ENCODE measurements around the gene COA8.

COA8 gene

DNA sequence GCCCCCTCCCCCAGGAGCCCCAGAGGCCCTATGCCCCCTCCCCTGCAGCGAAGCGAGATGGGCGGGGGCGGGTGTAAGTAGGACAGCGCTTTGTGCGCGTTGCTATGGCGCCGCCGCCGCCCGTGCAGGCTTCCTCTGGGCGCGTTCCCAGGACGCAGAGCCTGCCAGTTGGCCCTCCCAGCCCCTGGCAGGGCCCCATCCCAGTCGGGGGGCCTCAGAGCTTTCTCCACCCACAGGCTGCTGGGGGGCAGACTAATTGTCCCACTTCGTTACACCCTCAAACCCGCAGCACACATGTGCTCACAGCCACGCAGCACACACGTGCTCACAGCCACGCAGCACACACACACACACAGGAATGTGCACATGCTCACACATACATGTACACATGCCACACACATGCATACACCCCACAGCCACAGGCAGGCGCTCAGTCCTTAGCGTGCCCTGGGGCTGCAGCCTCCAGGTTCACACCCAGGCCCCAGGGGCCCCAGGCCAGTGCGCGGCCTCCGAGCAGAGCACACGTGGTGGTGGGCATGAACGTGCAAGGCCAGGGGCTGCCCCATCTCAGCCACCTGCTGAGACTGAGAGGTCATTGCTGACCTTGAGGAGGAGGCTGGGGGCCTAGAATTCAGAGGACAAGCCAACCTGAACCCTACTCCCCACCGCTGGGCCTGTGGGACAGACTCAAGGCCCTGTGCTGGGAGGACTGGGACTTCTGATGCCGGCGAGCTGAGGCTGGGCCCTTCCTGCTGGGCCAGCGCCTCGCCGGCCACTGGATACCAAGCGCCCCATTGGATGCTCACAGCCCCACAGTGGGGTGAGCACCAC is 18.2 kb upstream of the COA8 start:
- no peak overlapping the region for H3K4me3 ChIP-seq (ENCODE audit: low read depth in 1 of 2, low read length in 2 of 2)
- peaks cover 9 to 22% of the 10 kb centered on the region in 2 donors for H3K4me1 ChIP-seq (ENCODE audit: control insufficient read depth in 1 of 2, insufficient read depth in 2 of 2, low read length in 2 of 2)

DNA sequence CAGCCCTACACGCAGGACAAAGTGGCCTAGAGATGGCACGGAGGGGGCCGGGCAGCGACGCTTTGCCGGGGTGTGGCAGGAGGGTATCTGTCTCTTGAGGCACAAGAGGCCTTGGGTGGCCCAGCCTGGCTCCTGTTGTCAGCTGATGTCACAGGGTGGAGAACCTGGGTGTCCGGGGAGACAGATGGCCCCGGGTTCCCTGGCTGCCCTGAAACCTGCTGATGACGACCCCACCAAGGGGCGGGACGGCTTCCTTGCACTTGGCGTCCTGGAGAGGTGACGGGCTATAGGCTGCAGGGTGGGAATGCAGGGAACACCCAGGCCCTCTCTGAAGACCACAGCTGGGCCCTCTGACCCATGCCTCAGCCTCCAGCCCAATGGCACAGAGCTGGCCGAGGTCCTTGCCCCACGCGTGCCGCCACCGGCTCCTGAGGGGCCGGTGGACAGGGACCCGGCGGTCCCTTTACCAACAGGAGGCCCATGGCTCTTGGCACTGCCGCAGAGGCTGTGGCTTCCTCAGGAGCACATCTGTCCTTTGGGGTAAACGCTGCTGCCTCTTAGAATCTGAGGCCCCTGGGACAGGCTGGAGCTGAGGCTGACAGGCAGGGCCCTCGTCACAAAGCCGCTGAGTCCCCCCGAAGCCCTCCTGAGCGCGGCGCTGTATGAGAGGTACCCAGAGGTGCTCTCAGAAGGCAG is 17.4 kb upstream of the COA8 start:
- Histone ChIP-seq H3K9me3 (ENCODE audit: control insufficient read depth in 1 of 2, low read length in 2 of 2) (no peaks in the 10 kb centered on the region), H3K27me3 (ENCODE audit: control insufficient read depth in 1 of 2, insufficient read depth in 2 of 2, low read length in 2 of 2) (no peaks in the 10 kb centered on the region), H3K4me3 (ENCODE audit: low read depth in 1 of 2, low read length in 2 of 2) (no peak overlapping the region), H3K9ac (ENCODE audit: low read depth in 1 of 2, low read length in 2 of 2) (no peak overlapping the region), H3K36me3 (ENCODE audit: control insufficient read depth in 1 of 2, insufficient read depth in 2 of 2, low read length in 2 of 2) (no peaks in the 10 kb centered on the region), H3K27ac (ENCODE audit: low read depth, low read length) (no peak overlapping the region), H3K4me1 (ENCODE audit: control insufficient read depth in 1 of 2, insufficient read depth in 2 of 2, low read length in 2 of 2) (peaks cover 6 to 18% of the 10 kb centered on the region in 2 donors)

More for the DNA sequence above, 18.2 kb upstream of the COA8 start:
- no peaks in the 10 kb centered on the region for H3K36me3 ChIP-seq (ENCODE audit: control insufficient read depth in 1 of 2, insufficient read depth in 2 of 2, low read length in 2 of 2)
- no peak overlapping the region for H3K9ac ChIP-seq (ENCODE audit: low read depth in 1 of 2, low read length in 2 of 2)
- no peaks in the 10 kb centered on the region for H3K27me3 ChIP-seq (ENCODE audit: control insufficient read depth in 1 of 2, insufficient read depth in 2 of 2, low read length in 2 of 2)
- H3K9me3 ChIP-seq (ENCODE audit: control insufficient read depth in 1 of 2, low read length in 2 of 2): no peaks in the 10 kb centered on the region
- no peak overlapping the region for H3K27ac ChIP-seq (ENCODE audit: low read depth, low read length)

DNA sequence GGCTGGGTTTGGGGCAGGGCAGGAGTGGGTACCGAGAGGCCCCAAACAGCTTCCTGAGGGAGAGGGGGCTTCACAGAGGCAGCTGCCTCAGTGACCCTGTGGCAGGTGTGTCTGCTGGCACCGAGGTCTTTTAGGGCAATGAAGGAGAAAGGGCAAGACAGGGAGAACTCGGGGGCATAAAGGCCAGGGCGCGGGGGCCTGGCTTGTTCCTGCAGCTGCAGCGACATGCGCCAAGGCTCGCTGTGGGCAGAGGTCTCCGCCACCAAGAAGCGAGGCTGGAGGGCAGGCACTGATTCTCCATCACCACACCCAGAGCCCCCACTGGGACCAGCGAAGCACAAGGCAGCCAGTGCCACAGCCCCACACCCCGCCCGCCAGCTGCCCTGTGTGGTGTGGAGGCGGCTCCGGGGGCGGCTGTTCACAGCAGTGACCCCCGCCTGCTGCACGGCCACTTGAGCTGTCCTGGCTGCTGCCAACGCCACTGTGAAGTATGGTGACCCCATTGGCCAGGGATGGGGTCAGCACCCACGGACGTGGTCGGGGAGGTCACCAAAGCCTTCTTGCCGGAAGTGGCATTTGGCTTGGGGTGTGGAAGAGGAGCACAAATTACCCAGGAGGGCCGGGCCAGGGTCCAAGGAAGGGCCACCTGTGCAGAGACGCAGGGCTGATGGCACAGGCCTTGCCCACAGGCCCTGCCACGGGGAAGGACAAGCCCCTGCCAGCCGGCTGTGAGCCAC is 16.7 kb upstream of the COA8 start:
- H3K9ac ChIP-seq (ENCODE audit: low read depth in 1 of 2, low read length in 2 of 2): no peak overlapping the region
- H3K4me1 ChIP-seq (ENCODE audit: control insufficient read depth in 1 of 2, insufficient read depth in 2 of 2, low read length in 2 of 2): peaks cover 0 to 18% of the 10 kb centered on the region in 2 donors
- no peaks in the 10 kb centered on the region for H3K9me3 ChIP-seq (ENCODE audit: control insufficient read depth in 1 of 2, low read length in 2 of 2)
- no peak overlapping the region for H3K4me3 ChIP-seq (ENCODE audit: low read depth in 1 of 2, low read length in 2 of 2)
- H3K36me3 ChIP-seq (ENCODE audit: control insufficient read depth in 1 of 2, insufficient read depth in 2 of 2, low read length in 2 of 2): no peaks in the 10 kb centered on the region
- no peak overlapping the region for H3K27ac ChIP-seq (ENCODE audit: low read depth, low read length)
- no peaks in the 10 kb centered on the region for H3K27me3 ChIP-seq (ENCODE audit: control insufficient read depth in 1 of 2, insufficient read depth in 2 of 2, low read length in 2 of 2)

DNA sequence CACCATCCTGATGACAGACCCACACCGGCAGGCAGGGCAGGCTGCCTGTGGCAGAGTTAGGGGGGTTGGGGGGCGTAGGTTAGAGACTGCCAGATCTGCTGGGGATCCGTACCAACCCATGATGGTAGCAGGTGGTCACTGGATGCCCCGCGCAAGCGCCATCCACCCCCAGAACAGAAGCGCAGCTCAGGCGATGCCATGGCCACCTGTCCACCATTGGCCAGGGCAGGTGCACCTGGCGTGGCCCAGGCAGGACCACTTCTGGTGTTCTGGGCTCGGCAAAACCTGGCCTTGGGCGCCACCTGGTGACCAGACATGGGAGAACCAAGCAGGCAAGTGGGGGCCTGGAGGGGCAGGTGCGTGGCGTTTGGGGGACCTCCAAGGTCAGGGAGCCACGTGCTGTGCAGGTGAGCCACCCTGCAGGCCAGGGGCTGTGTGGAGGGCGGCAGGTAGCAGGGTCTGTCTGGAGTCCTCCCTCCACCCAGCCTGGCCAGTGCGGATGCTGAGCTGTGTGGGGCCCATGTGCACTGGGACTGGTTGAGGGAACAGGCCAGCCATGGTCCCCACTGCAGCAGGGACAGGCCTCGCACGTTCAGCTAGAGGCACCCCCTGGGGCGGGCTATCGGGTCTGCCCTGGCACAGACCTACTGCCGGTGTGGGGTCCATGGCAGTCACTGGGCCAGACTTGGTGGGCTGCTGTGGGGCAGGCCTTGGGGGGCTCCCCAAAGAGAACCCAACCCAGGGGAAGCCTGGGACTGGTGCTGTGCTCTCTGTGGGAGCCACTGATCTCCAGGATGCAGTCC is 15.9 kb upstream of the COA8 start:
- H3K9ac ChIP-seq (ENCODE audit: low read depth in 1 of 2, low read length in 2 of 2): no peak overlapping the region
- peaks cover 0 to 18% of the 10 kb centered on the region in 2 donors for H3K4me1 ChIP-seq (ENCODE audit: control insufficient read depth in 1 of 2, insufficient read depth in 2 of 2, low read length in 2 of 2)
- no peak overlapping the region for H3K27ac ChIP-seq (ENCODE audit: low read depth, low read length)
- no peak overlapping the region for H3K4me3 ChIP-seq (ENCODE audit: low read depth in 1 of 2, low read length in 2 of 2)
- H3K27me3 ChIP-seq (ENCODE audit: control insufficient read depth in 1 of 2, insufficient read depth in 2 of 2, low read length in 2 of 2): no peaks in the 10 kb centered on the region
- H3K9me3 ChIP-seq (ENCODE audit: control insufficient read depth in 1 of 2, low read length in 2 of 2): no peaks in the 10 kb centered on the region
- H3K36me3 ChIP-seq (ENCODE audit: control insufficient read depth in 1 of 2, insufficient read depth in 2 of 2, low read length in 2 of 2): no peaks in the 10 kb centered on the region

DNA sequence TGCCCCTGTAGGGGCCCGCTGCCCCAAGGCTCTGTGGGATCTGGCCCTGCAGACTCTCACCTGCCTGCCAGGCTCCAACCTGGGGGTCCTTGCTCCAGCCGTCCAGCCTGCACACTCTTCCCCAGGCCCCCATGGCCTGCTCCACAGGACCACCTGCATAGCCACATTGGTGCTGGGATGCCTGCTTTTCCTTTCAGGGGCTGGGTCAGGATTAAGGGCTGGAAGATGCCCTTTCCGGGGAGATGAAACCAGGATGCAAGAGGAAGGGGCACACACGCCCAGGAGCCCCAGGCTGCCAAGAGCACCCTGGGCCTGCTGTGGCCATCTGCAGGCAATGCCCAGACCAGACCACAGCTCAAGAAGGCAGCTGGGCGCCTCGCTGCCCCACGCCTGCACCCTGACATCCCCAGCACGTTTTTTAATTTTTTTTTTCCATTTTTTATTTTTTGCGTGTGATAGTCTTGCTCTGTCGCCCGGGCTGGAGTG is 15.3 kb upstream of the COA8 start:
- Histone ChIP-seq H3K36me3 (ENCODE audit: control insufficient read depth in 1 of 2, insufficient read depth in 2 of 2, low read length in 2 of 2) (no peaks in the 10 kb centered on the region), H3K4me1 (ENCODE audit: control insufficient read depth in 1 of 2, insufficient read depth in 2 of 2, low read length in 2 of 2) (peaks cover 0 to 15% of the 10 kb centered on the region in 2 donors), H3K27me3 (ENCODE audit: control insufficient read depth in 1 of 2, insufficient read depth in 2 of 2, low read length in 2 of 2) (no peaks in the 10 kb centered on the region), H3K9ac (ENCODE audit: low read depth in 1 of 2, low read length in 2 of 2) (no peak overlapping the region), H3K27ac (ENCODE audit: low read depth, low read length) (no peak overlapping the region), H3K9me3 (ENCODE audit: control insufficient read depth in 1 of 2, low read length in 2 of 2) (no peaks in the 10 kb centered on the region), H3K4me3 (ENCODE audit: low read depth in 1 of 2, low read length in 2 of 2) (no peak overlapping the region)

DNA sequence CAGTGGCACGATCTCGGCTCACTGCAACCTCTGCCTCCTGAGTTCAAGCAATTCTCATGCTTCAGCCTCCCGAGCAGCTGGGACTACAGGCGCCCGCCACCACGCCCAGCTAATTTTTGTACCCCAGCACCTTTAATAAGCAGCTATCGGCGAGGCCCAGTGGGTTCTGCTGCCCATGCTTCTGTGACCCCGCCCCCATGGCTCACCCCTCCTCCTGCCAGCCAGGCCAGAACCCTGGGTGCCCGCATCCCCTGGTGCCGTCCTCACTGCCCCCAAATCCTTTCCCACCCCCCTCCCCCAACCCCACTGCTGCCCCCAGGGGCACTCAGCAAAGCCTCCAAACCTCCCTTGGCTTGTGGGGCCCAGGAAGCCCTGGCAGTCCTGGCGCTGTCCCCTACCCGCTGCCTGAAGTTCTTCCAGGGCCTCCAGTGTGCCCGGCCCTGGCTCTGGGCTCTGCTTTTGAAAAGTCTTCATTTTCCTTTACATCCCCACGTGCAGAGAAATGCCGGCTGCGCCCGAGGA is 14.8 kb upstream of the COA8 start:
- H3K4me1 ChIP-seq (ENCODE audit: control insufficient read depth in 1 of 2, insufficient read depth in 2 of 2, low read length in 2 of 2): peaks cover 0 to 11% of the 10 kb centered on the region in 2 donors
- no peaks in the 10 kb centered on the region for H3K27me3 ChIP-seq (ENCODE audit: control insufficient read depth in 1 of 2, insufficient read depth in 2 of 2, low read length in 2 of 2)
- no peak overlapping the region for H3K9ac ChIP-seq (ENCODE audit: low read depth in 1 of 2, low read length in 2 of 2)
- H3K4me3 ChIP-seq (ENCODE audit: low read depth in 1 of 2, low read length in 2 of 2): no peak overlapping the region
- no peak overlapping the region for H3K27ac ChIP-seq (ENCODE audit: low read depth, low read length)
- H3K9me3 ChIP-seq (ENCODE audit: control insufficient read depth in 1 of 2, low read length in 2 of 2): no peaks in the 10 kb centered on the region
- no peaks in the 10 kb centered on the region for H3K36me3 ChIP-seq (ENCODE audit: control insufficient read depth in 1 of 2, insufficient read depth in 2 of 2, low read length in 2 of 2)

DNA sequence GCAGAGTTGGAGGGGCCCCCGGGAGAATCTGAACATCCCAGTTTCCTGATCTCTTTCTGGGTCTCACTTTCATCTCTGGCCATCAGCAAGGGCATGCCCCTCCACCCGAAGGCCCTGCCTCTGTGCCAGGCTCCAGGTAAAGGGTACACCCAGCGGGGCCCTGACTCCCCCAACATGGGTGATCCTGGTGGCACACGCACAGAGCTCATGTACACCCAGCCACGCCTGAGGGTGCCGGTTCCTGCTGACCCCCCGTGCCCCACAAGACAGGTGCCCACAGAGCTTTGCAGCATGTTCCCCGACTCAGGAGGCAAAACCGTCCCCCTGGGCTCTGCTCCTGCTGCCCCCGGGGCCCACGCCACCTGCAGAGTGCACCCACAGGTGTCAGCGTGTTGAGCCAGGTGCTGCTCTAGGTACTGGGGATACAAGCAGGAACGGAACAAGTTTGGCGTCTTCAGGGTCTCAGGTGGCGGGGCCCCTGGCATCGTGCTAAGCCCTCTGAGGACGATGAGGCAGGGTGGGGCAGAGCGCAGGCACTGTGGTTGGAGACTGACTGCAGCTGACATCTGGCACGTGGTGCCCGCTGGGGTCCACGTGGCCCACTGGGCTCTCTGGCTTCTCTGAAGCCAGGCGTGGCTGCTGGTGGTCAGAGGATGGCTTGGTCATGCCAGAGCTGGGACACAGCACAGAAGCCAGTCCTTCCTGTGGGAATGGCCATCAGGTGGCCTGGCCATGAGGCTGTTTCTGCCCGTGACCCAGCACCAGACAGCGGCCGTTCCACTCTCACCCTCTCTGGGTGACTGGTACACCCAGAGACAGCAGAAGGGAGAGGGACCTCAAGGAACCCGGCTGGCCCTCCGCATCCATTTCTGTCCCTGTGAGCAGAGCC is 14.1 kb upstream of the COA8 start:
- H3K4me3 ChIP-seq (ENCODE audit: low read depth in 1 of 2, low read length in 2 of 2): no peak overlapping the region
- no peaks in the 10 kb centered on the region for H3K36me3 ChIP-seq (ENCODE audit: control insufficient read depth in 1 of 2, insufficient read depth in 2 of 2, low read length in 2 of 2)
- H3K9ac ChIP-seq (ENCODE audit: low read depth in 1 of 2, low read length in 2 of 2): no peak overlapping the region
- no peaks in the 10 kb centered on the region for H3K9me3 ChIP-seq (ENCODE audit: control insufficient read depth in 1 of 2, low read length in 2 of 2)
- no peak overlapping the region for H3K27ac ChIP-seq (ENCODE audit: low read depth, low read length)
- no peaks in the 10 kb centered on the region for H3K27me3 ChIP-seq (ENCODE audit: control insufficient read depth in 1 of 2, insufficient read depth in 2 of 2, low read length in 2 of 2)
- H3K4me1 ChIP-seq (ENCODE audit: control insufficient read depth in 1 of 2, insufficient read depth in 2 of 2, low read length in 2 of 2): peaks cover 0 to 6% of the 10 kb centered on the region in 2 donors

DNA sequence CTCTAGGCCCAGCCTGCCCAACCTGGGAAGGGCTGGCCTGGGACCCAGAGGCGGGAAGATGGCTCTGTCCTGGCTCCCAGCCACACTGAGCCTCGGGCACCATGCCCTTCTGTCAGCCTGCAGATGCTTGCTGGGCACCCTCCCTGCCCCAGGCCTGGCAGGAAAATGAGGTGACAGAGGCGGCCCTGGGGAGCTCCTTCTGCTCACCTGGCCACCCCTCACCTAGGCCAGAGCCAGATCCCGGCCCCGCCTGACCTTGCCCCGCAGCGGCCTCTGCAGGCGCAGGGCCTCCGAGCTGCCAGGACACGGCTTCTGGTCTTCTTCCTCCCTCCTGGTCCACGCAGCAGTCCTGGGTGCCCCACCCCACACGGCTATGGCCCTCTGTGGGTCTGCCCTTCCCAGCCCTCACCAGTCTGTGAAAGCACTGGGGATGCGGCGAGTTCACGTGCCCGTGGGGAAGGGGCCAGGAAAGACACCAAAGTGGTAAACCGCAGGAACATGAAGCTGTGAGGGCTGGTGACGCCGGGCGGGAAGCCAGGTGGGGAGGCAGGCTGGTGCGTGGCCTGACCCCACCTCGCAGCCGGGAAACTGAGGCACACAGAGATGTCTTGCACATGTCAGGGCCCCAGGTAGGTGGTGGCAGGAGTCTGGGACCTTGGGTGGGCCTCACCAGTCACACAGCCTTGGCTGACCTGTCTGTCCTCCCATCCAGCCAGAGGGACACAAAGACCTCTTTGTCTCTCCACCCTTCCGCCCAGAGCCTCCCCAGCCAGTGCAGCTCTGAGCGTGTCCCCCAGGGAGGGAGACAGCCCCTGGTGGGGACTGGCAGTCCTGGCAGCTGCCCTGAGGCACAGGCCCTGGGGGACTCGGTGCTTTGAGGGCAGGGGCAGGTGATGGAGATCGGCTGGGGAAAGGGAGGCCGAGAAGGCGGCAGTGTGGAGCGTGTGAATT is 13.1 kb upstream of the COA8 start:
- H3K9me3 ChIP-seq (ENCODE audit: control insufficient read depth in 1 of 2, low read length in 2 of 2): no peaks in the 10 kb centered on the region
- no peaks in the 10 kb centered on the region for H3K27me3 ChIP-seq (ENCODE audit: control insufficient read depth in 1 of 2, insufficient read depth in 2 of 2, low read length in 2 of 2)
- H3K36me3 ChIP-seq (ENCODE audit: control insufficient read depth in 1 of 2, insufficient read depth in 2 of 2, low read length in 2 of 2): no peaks in the 10 kb centered on the region
- H3K9ac ChIP-seq (ENCODE audit: low read depth in 1 of 2, low read length in 2 of 2): no peak overlapping the region
- no peak overlapping the region for H3K4me3 ChIP-seq (ENCODE audit: low read depth in 1 of 2, low read length in 2 of 2)
- H3K4me1 ChIP-seq (ENCODE audit: control insufficient read depth in 1 of 2, insufficient read depth in 2 of 2, low read length in 2 of 2): peaks cover 0 to 2% of the 10 kb centered on the region in 2 donors
- H3K27ac ChIP-seq (ENCODE audit: low read depth, low read length): no peak overlapping the region
